SK-N-SH treated with all-trans-retinoic acid at 6 μM for 48 hours (cell line): ENCODE results near the gene WDR73.

Experiments used
- ATAC-seq: fragments of 200-7000 bp; cut with Tn5 transposase; 3 replicates; pipeline ENCODE4 v1.9.1; 2020; ENCODE audit warnings: mild to moderate bottlenecking, moderate library complexity
- ARNTL ChIP-seq: fragments of 450-650 bp; formaldehyde crosslinking; IDR thresholded peaks from 2 replicates; pipeline ENCODE4 v1.5.0; 2020; ENCODE audit warnings: low read depth, mild to moderate bottlenecking, moderate library complexity, borderline replicate concordance
- CSDC2 ChIP-seq: fragments of 250-450 bp; sonication (Bioruptor Pico); IDR thresholded peaks from 2 replicates; pipeline ENCODE4 v1.5.0; 2020; ENCODE audit warnings: mild to moderate bottlenecking, moderate library complexity
- ESRRG ChIP-seq: fragments of 250-450 bp; sonication (Bioruptor Pico); IDR thresholded peaks from 2 replicates; pipeline ENCODE4 v1.6.1; 2021; ENCODE audit warnings: mild to moderate bottlenecking
- GLIS3 ChIP-seq: fragments of 250-450 bp; sonication (Bioruptor Pico); IDR thresholded peaks from 2 replicates; pipeline ENCODE4 v1.5.0; 2020; ENCODE audit warnings: mild to moderate bottlenecking, moderate library complexity
- ISL1 ChIP-seq: fragments of 250-450 bp; sonication (Bioruptor Pico); IDR thresholded peaks from 2 replicates; pipeline ENCODE4 v2.1.2; 2022; ENCODE audit warnings: mild to moderate bottlenecking, moderate library complexity
- OSR1 ChIP-seq: fragments of 250-450 bp; sonication (Bioruptor Pico); IDR thresholded peaks from 2 replicates; pipeline ENCODE4 v1.8.0; 2022; ENCODE audit warnings: moderate library complexity, mild to moderate bottlenecking, inconsistent platforms
- PPARA ChIP-seq: fragments of 250-450 bp; sonication (Bioruptor Pico); IDR thresholded peaks from 2 replicates; pipeline ENCODE4 v1.5.0; 2020; ENCODE audit warnings: mild to moderate bottlenecking, borderline replicate concordance
- RARB ChIP-seq: fragments of 250-450 bp; sonication (Bioruptor Pico); IDR thresholded peaks from 2 replicates; pipeline ENCODE4 v1.8.0; 2021; ENCODE audit warnings: mild to moderate bottlenecking, moderate library complexity
- SNAI2 ChIP-seq: fragments of 250-450 bp; sonication (Bioruptor Pico); IDR thresholded peaks from 2 replicates; pipeline ENCODE4 v1.5.0; 2020; ENCODE audit warnings: mild to moderate bottlenecking, moderate library complexity
- TCF4 ChIP-seq: fragments of 250-450 bp; sonication (Bioruptor Pico); IDR thresholded peaks from 2 replicates; pipeline ENCODE4 v1.8.0; 2021; ENCODE audit warnings: mild to moderate bottlenecking, moderate library complexity, borderline replicate concordance
- ZC3H10 ChIP-seq: fragments of 250-450 bp; sonication (Bioruptor Pico); IDR thresholded peaks from 2 replicates; pipeline ENCODE4 v1.5.1; 2021; ENCODE audit warnings: mild to moderate bottlenecking, moderate library complexity
- ZFP3 ChIP-seq: fragments of 250-450 bp; sonication (Bioruptor Pico); IDR thresholded peaks from 2 replicates; pipeline ENCODE4 v1.5.0; 2020; ENCODE audit warnings: mild to moderate bottlenecking, moderate library complexity
- ZNF565 ChIP-seq: fragments of 450-650 bp; formaldehyde crosslinking; conservative IDR thresholded peaks from 2 replicates; pipeline ENCODE4 v1.5.0; 2020; ENCODE audit warnings: low read depth, mild to moderate bottlenecking, moderate library complexity
- ZNF70 ChIP-seq: fragments of 450-650 bp; formaldehyde crosslinking; IDR thresholded peaks from 2 replicates; pipeline ENCODE4 v1.5.0; 2020; ENCODE audit warnings: mild to moderate bottlenecking, moderate library complexity
- ZNF8 ChIP-seq: fragments of 450-650 bp; formaldehyde crosslinking; IDR thresholded peaks from 2 replicates; pipeline ENCODE4 v1.5.0; 2020; ENCODE audit warnings: mild to moderate bottlenecking, moderate library complexity
- TF ChIP-seq, protein P1 (sequence below): fragments of 250-450 bp; sonication (Bioruptor Pico); IDR thresholded peaks from 2 replicates; pipeline ENCODE4 v1.5.1; 2020; ENCODE audit warnings: low read depth, mild to moderate bottlenecking, moderate library complexity
- TF ChIP-seq, protein P2 (sequence below): fragments of 250-450 bp; sonication (Bioruptor Pico); IDR thresholded peaks from 2 replicates; pipeline ENCODE4 v1.5.0; 2020; ENCODE audit warnings: mild to moderate bottlenecking, moderate library complexity
- TF ChIP-seq, protein P3 (sequence below): fragments of 250-450 bp; sonication (Bioruptor Pico); IDR thresholded peaks from 2 replicates; pipeline ENCODE4 v1.5.1; 2021; ENCODE audit warnings: mild to moderate bottlenecking, moderate library complexity
- TF ChIP-seq, protein P4 (sequence below): fragments of 250-450 bp; sonication (Bioruptor Pico); IDR thresholded peaks from 2 replicates; pipeline ENCODE4 v1.8.0; 2021; ENCODE audit warnings: low read depth, mild to moderate bottlenecking, moderate library complexity, borderline replicate concordance
- TF ChIP-seq, protein P5 (sequence below): fragments of 250-450 bp; sonication (Bioruptor Pico); IDR thresholded peaks from 2 replicates; pipeline ENCODE4 v1.8.0; 2020; ENCODE audit warnings: mild to moderate bottlenecking, moderate library complexity, borderline replicate concordance

Gene WDR73

DNA sequence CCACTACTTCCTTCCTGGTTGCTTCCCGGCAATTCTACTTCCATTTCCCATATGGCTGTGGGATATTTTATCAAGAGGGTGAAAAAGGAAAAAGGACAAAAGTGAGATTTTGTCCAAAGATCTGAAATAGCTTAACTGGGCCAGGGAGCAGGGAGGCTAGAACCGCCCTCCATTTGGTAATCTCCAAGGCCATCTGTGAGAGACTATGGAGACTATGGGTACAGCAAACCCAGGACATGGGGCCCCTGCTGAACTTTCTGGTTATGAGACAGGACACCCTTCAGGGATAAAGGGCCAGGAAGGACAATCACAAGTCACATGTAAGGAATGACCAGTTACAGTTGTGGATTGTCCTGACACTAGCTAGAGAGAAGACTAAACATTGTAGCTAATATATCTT is 29.0 kb downstream of the WDR73 start:
- no peak for ATAC-seq
- no peak for TF ChIP-seq ZFP3
- TF ChIP-seq ISL1 = no peak
- no peak for TF ChIP-seq TCF4 (CRISPR knock-in tag)
- TF ChIP-seq OSR1 (CRISPR knock-in tag) = no peak
- TF ChIP-seq, protein P1, sequence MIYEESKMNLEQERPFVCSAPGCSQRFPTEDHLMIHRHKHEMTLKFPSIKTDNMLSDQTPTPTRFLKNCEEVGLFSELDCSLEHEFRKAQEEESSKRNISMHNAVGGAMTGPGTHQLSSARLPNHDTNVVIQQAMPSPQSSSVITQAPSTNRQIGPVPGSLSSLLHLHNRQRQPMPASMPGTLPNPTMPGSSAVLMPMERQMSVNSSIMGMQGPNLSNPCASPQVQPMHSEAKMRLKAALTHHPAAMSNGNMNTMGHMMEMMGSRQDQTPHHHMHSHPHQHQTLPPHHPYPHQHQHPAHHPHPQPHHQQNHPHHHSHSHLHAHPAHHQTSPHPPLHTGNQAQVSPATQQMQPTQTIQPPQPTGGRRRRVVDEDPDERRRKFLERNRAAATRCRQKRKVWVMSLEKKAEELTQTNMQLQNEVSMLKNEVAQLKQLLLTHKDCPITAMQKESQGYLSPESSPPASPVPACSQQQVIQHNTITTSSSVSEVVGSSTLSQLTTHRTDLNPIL (CRISPR knock-in tag) = no peak
- no peak for TF ChIP-seq ZC3H10
- TF ChIP-seq, protein P2, sequence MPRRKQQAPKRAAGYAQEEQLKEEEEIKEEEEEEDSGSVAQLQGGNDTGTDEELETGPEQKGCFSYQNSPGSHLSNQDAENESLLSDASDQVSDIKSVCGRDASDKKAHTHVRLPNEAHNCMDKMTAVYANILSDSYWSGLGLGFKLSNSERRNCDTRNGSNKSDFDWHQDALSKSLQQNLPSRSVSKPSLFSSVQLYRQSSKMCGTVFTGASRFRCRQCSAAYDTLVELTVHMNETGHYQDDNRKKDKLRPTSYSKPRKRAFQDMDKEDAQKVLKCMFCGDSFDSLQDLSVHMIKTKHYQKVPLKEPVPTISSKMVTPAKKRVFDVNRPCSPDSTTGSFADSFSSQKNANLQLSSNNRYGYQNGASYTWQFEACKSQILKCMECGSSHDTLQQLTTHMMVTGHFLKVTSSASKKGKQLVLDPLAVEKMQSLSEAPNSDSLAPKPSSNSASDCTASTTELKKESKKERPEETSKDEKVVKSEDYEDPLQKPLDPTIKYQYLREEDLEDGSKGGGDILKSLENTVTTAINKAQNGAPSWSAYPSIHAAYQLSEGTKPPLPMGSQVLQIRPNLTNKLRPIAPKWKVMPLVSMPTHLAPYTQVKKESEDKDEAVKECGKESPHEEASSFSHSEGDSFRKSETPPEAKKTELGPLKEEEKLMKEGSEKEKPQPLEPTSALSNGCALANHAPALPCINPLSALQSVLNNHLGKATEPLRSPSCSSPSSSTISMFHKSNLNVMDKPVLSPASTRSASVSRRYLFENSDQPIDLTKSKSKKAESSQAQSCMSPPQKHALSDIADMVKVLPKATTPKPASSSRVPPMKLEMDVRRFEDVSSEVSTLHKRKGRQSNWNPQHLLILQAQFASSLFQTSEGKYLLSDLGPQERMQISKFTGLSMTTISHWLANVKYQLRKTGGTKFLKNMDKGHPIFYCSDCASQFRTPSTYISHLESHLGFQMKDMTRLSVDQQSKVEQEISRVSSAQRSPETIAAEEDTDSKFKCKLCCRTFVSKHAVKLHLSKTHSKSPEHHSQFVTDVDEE (CRISPR knock-in tag) = no peak
- TF ChIP-seq, protein P3, sequence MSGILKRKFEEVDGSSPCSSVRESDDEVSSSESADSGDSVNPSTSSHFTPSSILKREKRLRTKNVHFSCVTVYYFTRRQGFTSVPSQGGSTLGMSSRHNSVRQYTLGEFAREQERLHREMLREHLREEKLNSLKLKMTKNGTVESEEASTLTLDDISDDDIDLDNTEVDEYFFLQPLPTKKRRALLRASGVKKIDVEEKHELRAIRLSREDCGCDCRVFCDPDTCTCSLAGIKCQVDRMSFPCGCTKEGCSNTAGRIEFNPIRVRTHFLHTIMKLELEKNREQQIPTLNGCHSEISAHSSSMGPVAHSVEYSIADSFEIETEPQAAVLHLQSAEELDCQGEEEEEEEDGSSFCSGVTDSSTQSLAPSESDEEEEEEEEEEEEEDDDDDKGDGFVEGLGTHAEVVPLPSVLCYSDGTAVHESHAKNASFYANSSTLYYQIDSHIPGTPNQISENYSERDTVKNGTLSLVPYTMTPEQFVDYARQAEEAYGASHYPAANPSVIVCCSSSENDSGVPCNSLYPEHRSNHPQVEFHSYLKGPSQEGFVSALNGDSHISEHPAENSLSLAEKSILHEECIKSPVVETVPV (CRISPR knock-in tag) = no peak

DNA sequence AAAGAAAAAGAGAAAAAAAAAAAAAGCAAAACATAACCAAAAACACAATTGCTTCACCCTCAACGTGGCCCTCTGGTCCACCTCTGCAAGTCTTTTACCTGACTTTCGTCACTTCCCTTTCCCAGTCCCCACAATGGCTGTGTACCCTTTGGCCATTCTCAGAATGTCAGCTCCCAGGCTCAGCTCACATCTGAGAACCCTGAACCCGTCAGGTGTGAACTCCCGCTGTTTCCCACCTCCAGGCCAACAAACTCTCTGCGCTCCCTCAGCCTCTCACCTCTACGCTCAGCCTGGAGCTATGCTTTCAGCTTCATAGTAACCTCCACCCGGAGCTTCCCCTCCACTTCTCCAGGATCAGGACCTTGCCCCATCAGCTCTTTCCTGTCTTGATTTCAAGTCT is 29.7 kb downstream of the WDR73 start:
- TF ChIP-seq ZNF565 (CRISPR knock-in tag) (no peak), TCF4 (CRISPR knock-in tag) (no peak), ARNTL (CRISPR knock-in tag) (no peak), ESRRG (CRISPR knock-in tag) (no peak), ZC3H10 (no peak), OSR1 (CRISPR knock-in tag) (no peak), ZNF70 (CRISPR knock-in tag) (no peak), SNAI2 (no peak), PPARA (CRISPR knock-in tag) (no peak)
- TF ChIP-seq, protein P2 (CRISPR knock-in tag) = no peak
- TF ChIP-seq, protein P4, sequence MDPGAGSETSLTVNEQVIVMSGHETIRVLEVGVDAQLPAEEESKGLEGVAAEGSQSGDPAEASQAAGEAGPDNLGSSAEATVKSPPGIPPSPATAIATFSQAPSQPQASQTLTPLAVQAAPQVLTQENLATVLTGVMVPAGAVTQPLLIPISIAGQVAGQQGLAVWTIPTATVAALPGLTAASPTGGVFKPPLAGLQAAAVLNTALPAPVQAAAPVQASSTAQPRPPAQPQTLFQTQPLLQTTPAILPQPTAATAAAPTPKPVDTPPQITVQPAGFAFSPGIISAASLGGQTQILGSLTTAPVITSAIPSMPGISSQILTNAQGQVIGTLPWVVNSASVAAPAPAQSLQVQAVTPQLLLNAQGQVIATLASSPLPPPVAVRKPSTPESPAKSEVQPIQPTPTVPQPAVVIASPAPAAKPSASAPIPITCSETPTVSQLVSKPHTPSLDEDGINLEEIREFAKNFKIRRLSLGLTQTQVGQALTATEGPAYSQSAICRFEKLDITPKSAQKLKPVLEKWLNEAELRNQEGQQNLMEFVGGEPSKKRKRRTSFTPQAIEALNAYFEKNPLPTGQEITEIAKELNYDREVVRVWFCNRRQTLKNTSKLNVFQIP = no peak

DNA sequence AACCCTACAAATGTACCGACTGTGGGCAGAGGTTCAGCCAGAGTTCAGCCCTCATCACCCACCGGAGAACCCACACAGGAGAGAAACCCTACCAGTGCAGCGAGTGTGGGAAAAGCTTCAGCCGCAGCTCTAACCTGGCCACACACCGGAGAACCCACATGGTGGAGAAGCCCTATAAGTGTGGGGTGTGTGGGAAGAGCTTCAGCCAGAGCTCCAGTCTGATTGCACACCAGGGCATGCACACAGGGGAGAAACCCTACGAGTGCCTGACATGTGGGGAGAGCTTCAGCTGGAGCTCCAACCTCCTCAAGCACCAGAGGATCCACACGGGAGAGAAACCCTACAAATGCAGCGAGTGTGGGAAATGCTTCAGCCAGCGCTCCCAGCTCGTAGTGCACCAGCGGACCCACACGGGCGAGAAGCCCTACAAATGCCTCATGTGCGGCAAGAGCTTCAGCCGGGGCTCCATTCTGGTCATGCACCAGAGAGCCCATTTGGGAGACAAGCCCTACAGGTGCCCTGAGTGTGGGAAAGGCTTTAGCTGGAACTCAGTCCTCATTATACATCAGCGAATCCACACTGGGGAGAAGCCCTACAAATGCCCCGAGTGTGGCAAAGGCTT is 32.6 kb downstream of the WDR73 start:
- no peak for ATAC-seq
- TF ChIP-seq ZNF8 (no peak), CSDC2 (CRISPR knock-in tag) (no peak), ZNF70 (CRISPR knock-in tag) (no peak), RARB (CRISPR knock-in tag) (no peak), SNAI2 (no peak), ISL1 (no peak), ZC3H10 (no peak), OSR1 (CRISPR knock-in tag) (no peak), GLIS3 (no peak)
- TF ChIP-seq, protein P5, sequence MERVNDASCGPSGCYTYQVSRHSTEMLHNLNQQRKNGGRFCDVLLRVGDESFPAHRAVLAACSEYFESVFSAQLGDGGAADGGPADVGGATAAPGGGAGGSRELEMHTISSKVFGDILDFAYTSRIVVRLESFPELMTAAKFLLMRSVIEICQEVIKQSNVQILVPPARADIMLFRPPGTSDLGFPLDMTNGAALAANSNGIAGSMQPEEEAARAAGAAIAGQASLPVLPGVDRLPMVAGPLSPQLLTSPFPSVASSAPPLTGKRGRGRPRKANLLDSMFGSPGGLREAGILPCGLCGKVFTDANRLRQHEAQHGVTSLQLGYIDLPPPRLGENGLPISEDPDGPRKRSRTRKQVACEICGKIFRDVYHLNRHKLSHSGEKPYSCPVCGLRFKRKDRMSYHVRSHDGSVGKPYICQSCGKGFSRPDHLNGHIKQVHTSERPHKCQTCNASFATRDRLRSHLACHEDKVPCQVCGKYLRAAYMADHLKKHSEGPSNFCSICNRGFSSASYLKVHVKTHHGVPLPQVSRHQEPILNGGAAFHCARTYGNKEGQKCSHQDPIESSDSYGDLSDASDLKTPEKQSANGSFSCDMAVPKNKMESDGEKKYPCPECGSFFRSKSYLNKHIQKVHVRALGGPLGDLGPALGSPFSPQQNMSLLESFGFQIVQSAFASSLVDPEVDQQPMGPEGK (CRISPR knock-in tag) = no peak
- TF ChIP-seq, protein P1 (CRISPR knock-in tag) = no peak
- TF ChIP-seq, protein P4 = no peak
- TF ChIP-seq, protein P3 (CRISPR knock-in tag) = no peak

More for the DNA sequence above, 29.7 kb downstream of the WDR73 start:
- ATAC-seq = no peak
